H1 (cell line): ENCODE measurements around the gene CLCA4. TPM values are rescaled to one million over a fixed set of nuclear protein-coding genes. Genes with fewer than 3 reads are reported as not detected.

ENCODE experiments used
- CTCF ChIA-PET: fragments of 300-600 bp; sonication (Branson Sonifier 250); formaldehyde crosslinking; loops from one replicate; lab custom pipeline; 2021; ENCODE audit not compliant: partially characterized antibody; lab: Charles Lee
- POLR2A ChIA-PET: fragments of 300-600 bp; sonication (Branson Sonifier 250); formaldehyde crosslinking; loops from one replicate; lab custom pipeline; 2021; ENCODE audit warnings: inconsistent platforms; ENCODE audit not compliant: partially characterized antibody; lab: Charles Lee
- DNase-seq, 2 experiments: peaks; one replicate each; pipeline versions ENCODE4 v3.0.0 to v3.0.0-alpha.2; 2010 to 2022; ENCODE audit warnings: low spot score in 2 of 2, low read depth in 1 of 2, mixed read lengths in 1 of 2
- FAIRE-seq: peaks from 2 replicates; lab custom pipeline; 2011; peaks lifted over from hg19 to GRCh38; lab: Jason Lieb, UNC
- H2AFZ ChIP-seq: 2 replicates; pipeline ENCODE4 v1.8.1; 2012; ENCODE audit warnings: low read length, inconsistent platforms
- H2AK5ac ChIP-seq: 2 replicates; pipeline ENCODE4 v1.6.1; 2013; ENCODE audit warnings: low read depth, low read length
- H2BK120ac ChIP-seq: replicated peaks from 2 replicates; pipeline ENCODE3; 2013; ENCODE audit warnings: low read depth, low read length, inconsistent platforms
- H2BK12ac ChIP-seq: 2 replicates; pipeline ENCODE4 v1.6.1; 2013; ENCODE audit warnings: low read depth, low read length
- H2BK15ac ChIP-seq: 2 replicates; pipeline ENCODE4 v1.6.1; 2013; ENCODE audit warnings: low read length
- H2BK20ac ChIP-seq: 2 replicates; pipeline ENCODE4 v1.6.1; 2013; ENCODE audit warnings: low read length
- H2BK5ac ChIP-seq: 2 replicates; pipeline ENCODE4 v1.6.1; 2013; ENCODE audit warnings: low read depth, low read length
- H3K14ac ChIP-seq: 2 replicates; pipeline ENCODE4 v1.6.1; 2013; ENCODE audit warnings: inconsistent platforms; ENCODE audit not compliant: insufficient read length
- H3K18ac ChIP-seq: 2 replicates; pipeline ENCODE4 v1.6.1; 2013; ENCODE audit warnings: low read length; ENCODE audit errors: extremely low read depth
- H3K23ac ChIP-seq: 2 replicates; pipeline ENCODE4 v1.6.1; 2013; ENCODE audit warnings: inconsistent platforms; ENCODE audit not compliant: insufficient read length
- H3K23me2 ChIP-seq: 2 replicates; pipeline ENCODE4 v1.6.1; 2013; ENCODE audit warnings: low read depth, low read length
- H3K27ac ChIP-seq: 2 replicates; pipeline ENCODE4 v1.6.1; 2011; ENCODE audit warnings: low read depth, low read length, inconsistent platforms
- H3K27me3 ChIP-seq, 4 experiments: replicated peaks in 1 of 4; 1 replicate in 1 of 4; 2 replicates in 3 of 4; pipeline versions ENCODE4 v1.6.1 to v1.8.1; 2011 to 2013; ENCODE audit warnings: low read length in 3 of 4, mild to moderate bottlenecking in 3 of 4, inconsistent platforms in 2 of 4, mixed read lengths in 2 of 4, moderate library complexity in 1 of 4; ENCODE audit not compliant: control insufficient read depth in 3 of 4, insufficient read depth in 3 of 4; ENCODE audit errors: extremely low read depth in 1 of 4
- H3K36me3 ChIP-seq, 4 experiments: 2 replicates each; pipeline versions ENCODE4 v1.6.1 to v1.8.1; 2011 to 2013; ENCODE audit warnings: mild to moderate bottlenecking in 4 of 4, low read length in 3 of 4, moderate library complexity in 2 of 4, control low read depth in 1 of 4, inconsistent platforms in 1 of 4; ENCODE audit not compliant: insufficient read depth in 4 of 4, control insufficient read depth in 2 of 4
- H3K4ac ChIP-seq: replicated peaks from 2 replicates; pipeline ENCODE3; 2013; ENCODE audit warnings: low read length, low read depth, mixed read lengths, inconsistent platforms; ENCODE audit not compliant: insufficient read length
- H3K4me1 ChIP-seq, 4 experiments: replicated peaks in 1 of 4; 1 replicate in 1 of 4; 2 replicates in 3 of 4; pipeline versions ENCODE4 v1.6.1 to v1.8.1; 2011 to 2013; ENCODE audit warnings: low read length in 3 of 4, inconsistent platforms in 2 of 4, mixed read lengths in 1 of 4; ENCODE audit not compliant: insufficient read depth in 4 of 4, control insufficient read depth in 3 of 4
- H3K4me2 ChIP-seq, 2 experiments: 2 replicates each; pipeline versions ENCODE4 v1.6.1 to v1.8.1; 2011 to 2013; ENCODE audit warnings: low read depth in 2 of 2, low read length in 2 of 2, control low read depth in 1 of 2, inconsistent platforms in 1 of 2, mild to moderate bottlenecking in 1 of 2; ENCODE audit not compliant: insufficient read depth in 1 of 2
- H3K4me3 ChIP-seq, 4 experiments: fragments of 200-600, 300-600 bp in 1 of 4; sonication (generic), shearing (Covaris generic), sonication (Bioruptor Twin) in 1 of 4; 2 replicates each; pipeline versions ENCODE4 v1.5.1 to v1.8.1; 2011 to 2016; ENCODE audit warnings: low read length in 4 of 4, low read depth in 3 of 4, control low read depth in 2 of 4, inconsistent platforms in 2 of 4, mild to moderate bottlenecking in 2 of 4, mixed read lengths in 1 of 4, moderate library complexity in 1 of 4; ENCODE audit not compliant: insufficient read depth in 2 of 4; ENCODE audit errors: extremely low read depth in 1 of 4
- H3K56ac ChIP-seq: replicated peaks from 2 replicates; pipeline ENCODE3; 2013; ENCODE audit warnings: low read depth, mild to moderate bottlenecking, mixed read lengths, low read length, inconsistent platforms; ENCODE audit not compliant: insufficient read length
- H3K79me1 ChIP-seq: 2 replicates; pipeline ENCODE4 v1.6.1; 2013; ENCODE audit warnings: low read depth, low read length, control low read depth
- H3K79me2 ChIP-seq, 2 experiments: 2 replicates each; pipeline versions ENCODE4 v1.6.1 to v1.8.1; 2012 to 2013; ENCODE audit warnings: low read length in 2 of 2, mild to moderate bottlenecking in 2 of 2, inconsistent platforms in 1 of 2; ENCODE audit not compliant: insufficient read depth in 2 of 2, control insufficient read depth in 1 of 2
- H3K9ac ChIP-seq, 4 experiments: replicated peaks in 1 of 4; 1 replicate in 1 of 4; 2 replicates in 3 of 4; pipeline versions ENCODE4 v1.6.1 to v1.8.1; 2011 to 2013; ENCODE audit warnings: low read depth in 3 of 4, low read length in 3 of 4, control low read depth in 2 of 4, mild to moderate bottlenecking in 2 of 4, moderate library complexity in 2 of 4, inconsistent platforms in 1 of 4; ENCODE audit errors: extremely low read depth in 1 of 4
- H3K9me3 ChIP-seq, 2 experiments: 2 replicates each; pipeline versions ENCODE4 v1.6.1 to v1.8.1; 2012 to 2013; ENCODE audit warnings: mild to moderate bottlenecking in 2 of 2, moderate library complexity in 2 of 2, control low read depth in 1 of 2, inconsistent platforms in 1 of 2, low read depth in 1 of 2, low read length in 1 of 2, mixed read lengths in 1 of 2; ENCODE audit not compliant: insufficient read depth in 2 of 2
- H4K20me1 ChIP-seq, 2 experiments: replicated peaks in 1 of 2; 2 replicates each; pipeline versions ENCODE3 to v1.8.1; 2011 to 2013; ENCODE audit warnings: inconsistent platforms in 2 of 2, low read length in 2 of 2, mild to moderate bottlenecking in 1 of 2; ENCODE audit not compliant: insufficient read depth in 2 of 2, control insufficient read depth in 1 of 2
- H4K5ac ChIP-seq: 2 replicates; pipeline ENCODE4 v1.6.1; 2013; ENCODE audit warnings: low read length, low read depth, mixed read lengths, inconsistent platforms; ENCODE audit not compliant: insufficient read length
- H4K8ac ChIP-seq: 2 replicates; pipeline ENCODE4 v1.8.0; 2013; ENCODE audit warnings: mild to moderate bottlenecking, moderate library complexity, low read length, inconsistent platforms; ENCODE audit not compliant: insufficient read depth; ENCODE audit errors: extremely low read depth
- H4K91ac ChIP-seq: replicated peaks from 2 replicates; pipeline ENCODE3; 2013; ENCODE audit warnings: low read length, mixed read lengths, inconsistent platforms; ENCODE audit not compliant: insufficient read length
- FOSL1 ChIP-seq: IDR thresholded peaks from 2 replicates; pipeline ENCODE4 v1.6.1; 2011; ENCODE audit warnings: mild to moderate bottlenecking, low read depth, low read length, moderate library complexity; ENCODE audit not compliant: insufficient read depth
- GABPA ChIP-seq: IDR thresholded peaks from 2 replicates; pipeline ENCODE4 v1.6.1; 2011; ENCODE audit warnings: mild to moderate bottlenecking, low read length, moderate library complexity, borderline replicate concordance; ENCODE audit not compliant: insufficient read depth
- SRF ChIP-seq: IDR thresholded peaks from 2 replicates; pipeline ENCODE4 v1.6.1; 2011; ENCODE audit warnings: mild to moderate bottlenecking, low read depth, low read length, moderate library complexity
- polyA plus RNA-seq, 7 experiments: library from polyadenylated mRNA; depleted of rRNA in 3 of 7; stranded (reverse) in 5 of 7; unstranded in 2 of 7; fragments of >200 nt in 5 of 7; fragments of 200-250 nt in 2 of 7; gene quantifications; 1 replicate in 5 of 7; 2 replicates in 1 of 7; 4 replicates in 1 of 7; pipeline versions ENCODE4 v1.2.1 to v1.2.3, GENCODE V29; 2011 to 2013; ENCODE audit warnings: missing spikeins in 2 of 7, mixed read lengths in 2 of 7
- total RNA-seq: library from RNA; stranded (reverse); fragmentation: NEBNext Ultra II Directional; extraction: Animal tissue kit (Norgen Biotek cat#: 25700); gene quantifications from 2 replicates; pipeline ENCODE4 v1.2.1, GENCODE V29; 2021

The CLCA4 gene
- total and polyA plus RNA-seq, 2 of the 8 experiments (the other 6 are each of a cell fraction or from before 2014, with no cell fraction given), result not detected

- H3K79me1 ChIP-seq, result no peaks in the 10 kb centered on the region
- no peaks in the 10 kb centered on the region for H3K23me2 ChIP-seq
- H2BK12ac ChIP-seq, result no peak overlapping the region
- no peak overlapping the region for H2AK5ac ChIP-seq
- no peak overlapping the region for H4K8ac ChIP-seq
- no peak overlapping the region for H4K91ac ChIP-seq
- H3K9ac ChIP-seq, result no peak overlapping the region
- no peaks in the 10 kb centered on the region for H3K79me2 ChIP-seq
- no peak overlapping the region for H3K4me3 ChIP-seq
- ChIA-PET CTCF (no interaction called here), POLR2A (no interaction called here)
- TF ChIP-seq SRF (no peak), GABPA (no peak), FOSL1 (no peak)
- H2BK15ac ChIP-seq, result no peak overlapping the region
- no peak overlapping the region for H2AFZ ChIP-seq
- no peak overlapping the region for H3K4me2 ChIP-seq
- FAIRE-seq (no peak), DNase-seq (no peak)
- H3K9me3 ChIP-seq, result peaks cover 18 to 24% of the 10 kb centered on the region in 2 experiments
- H4K5ac ChIP-seq, result no peak overlapping the region
- H2BK20ac ChIP-seq, result no peak overlapping the region
- H3K23ac ChIP-seq, result no peak overlapping the region
- no peak overlapping the region for H3K14ac ChIP-seq
- H3K4me1 ChIP-seq, result no peaks in the 10 kb centered on the region
- H2BK120ac ChIP-seq, result no peak overlapping the region
- H3K27me3 ChIP-seq, result no peaks in the 10 kb centered on the region
- no peak overlapping the region for H3K56ac ChIP-seq
- no peak overlapping the region for H3K18ac ChIP-seq
- no peak overlapping the region for H3K27ac ChIP-seq
- no peaks in the 10 kb centered on the region for H4K20me1 ChIP-seq
- no peak overlapping the region for H3K4ac ChIP-seq
- no peak overlapping the region for H2BK5ac ChIP-seq
- H3K36me3 ChIP-seq, result peaks cover 0 to 2% (median 0%) of the 10 kb centered on the region in 4 experiments; a peak in 1 of 8 replicates
These were observed 47.4 kb downstream of the CLCA4 start for GRCh38 chr1:86594284-86594770.
